IPS-15b (cell line): ENCODE results near the gene HPDL.
A peak's percentile ranks its signal among the peaks of the same experiment; 100 is the strongest.
"Not testable (repeated sequence)": the region's sequence is repeated elsewhere in the genome, so short reads cannot be mapped to it uniquely, and the experiment has no call there.

ENCODE experiments used
- H3K27me3 ChIP-seq: one replicate; pipeline ENCODE4 v1.6.1; 2013; ENCODE audit warnings: low read length; ENCODE audit not compliant: control insufficient read depth, insufficient read depth
- H3K36me3 ChIP-seq: one replicate; pipeline ENCODE4 v1.6.1; 2013; ENCODE audit warnings: low read length; ENCODE audit not compliant: control insufficient read depth, insufficient read depth
- H3K4me1 ChIP-seq: one replicate; pipeline ENCODE4 v1.6.1; 2013; ENCODE audit warnings: mild to moderate bottlenecking, low read length; ENCODE audit not compliant: control insufficient read depth, insufficient read depth
- H3K4me3 ChIP-seq: one replicate; pipeline ENCODE4 v1.5.1; 2013; ENCODE audit warnings: low read depth, low read length
- H3K9ac ChIP-seq: one replicate; pipeline ENCODE4 v1.6.1; 2013; ENCODE audit warnings: low read depth, mild to moderate bottlenecking, low read length
- H3K9me3 ChIP-seq: one replicate; pipeline ENCODE4 v1.6.1; 2013; ENCODE audit warnings: mild to moderate bottlenecking, low read length; ENCODE audit not compliant: control insufficient read depth, insufficient read depth

Gene HPDL

GRCh38 chr1:45359882-45360513, 33.3 kb downstream of the HPDL start:
- H3K36me3 ChIP-seq, result no peaks in the 10 kb centered on the region
- peaks cover 8% of the 10 kb centered on the region for H3K4me1 ChIP-seq
- H3K27me3 ChIP-seq, result no peaks in the 10 kb centered on the region
- peak overlapping the region; percentile 9 for H3K9ac ChIP-seq
- no peaks in the 10 kb centered on the region for H3K9me3 ChIP-seq
- no peak overlapping the region for H3K4me3 ChIP-seq

DNA sequence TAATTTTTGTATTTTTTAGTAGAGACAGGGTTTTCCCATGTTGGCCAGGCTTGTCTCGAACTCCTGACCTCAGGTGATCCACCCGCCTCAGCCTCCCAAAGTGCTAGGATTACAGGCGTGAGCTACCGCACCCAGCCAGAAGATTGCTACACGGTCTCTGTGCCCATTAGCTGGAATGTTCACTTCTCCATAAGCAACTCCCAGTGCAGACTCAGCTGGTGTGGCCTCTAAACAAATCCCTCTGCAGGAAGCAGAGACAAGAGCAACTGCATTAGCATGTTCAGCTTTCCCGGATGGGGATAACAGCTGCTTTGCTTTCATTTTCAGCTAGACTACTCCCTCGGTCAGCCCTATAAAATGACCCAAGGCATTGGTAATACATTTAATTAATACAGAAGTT, 34.3 kb downstream of the HPDL start:
- H3K9ac ChIP-seq, H3K9me3 ChIP-seq, H3K36me3 ChIP-seq, H3K27me3 ChIP-seq, H3K4me1 ChIP-seq, H3K4me3 ChIP-seq: not testable (repeated sequence)

- Histone ChIP-seq H3K9me3 (no peaks in the 10 kb centered on the region), H3K4me1 (peaks cover 8% of the 10 kb centered on the region), H3K9ac (no peak overlapping the region), H3K27me3 (no peaks in the 10 kb centered on the region), H3K4me3 (no peak overlapping the region), H3K36me3 (no peaks in the 10 kb centered on the region)
These were observed 37.6 kb downstream of the HPDL start for GRCh38 chr1:45364294-45364693.

- Histone ChIP-seq H3K4me1 (peaks cover 6% of the 10 kb centered on the region), H3K4me3 (no peak overlapping the region)
These were observed 38.4 kb downstream of the HPDL start for GRCh38 chr1:45365051-45365450.

GRCh38 chr1:45370575-45370974, 43.9 kb downstream of the HPDL start:
- Histone ChIP-seq H3K9ac (no peak overlapping the region), H3K27me3 (no peaks in the 10 kb centered on the region), H3K4me1 (no peaks in the 10 kb centered on the region), H3K9me3 (no peaks in the 10 kb centered on the region), H3K4me3 (no peak overlapping the region), H3K36me3 (no peaks in the 10 kb centered on the region)

More at GRCh38 chr1:45365051-45365450, 38.4 kb downstream of the HPDL start:
- Histone ChIP-seq H3K9ac (no peak overlapping the region), H3K9me3 (no peaks in the 10 kb centered on the region), H3K36me3 (no peaks in the 10 kb centered on the region), H3K27me3 (no peaks in the 10 kb centered on the region)

DNA sequence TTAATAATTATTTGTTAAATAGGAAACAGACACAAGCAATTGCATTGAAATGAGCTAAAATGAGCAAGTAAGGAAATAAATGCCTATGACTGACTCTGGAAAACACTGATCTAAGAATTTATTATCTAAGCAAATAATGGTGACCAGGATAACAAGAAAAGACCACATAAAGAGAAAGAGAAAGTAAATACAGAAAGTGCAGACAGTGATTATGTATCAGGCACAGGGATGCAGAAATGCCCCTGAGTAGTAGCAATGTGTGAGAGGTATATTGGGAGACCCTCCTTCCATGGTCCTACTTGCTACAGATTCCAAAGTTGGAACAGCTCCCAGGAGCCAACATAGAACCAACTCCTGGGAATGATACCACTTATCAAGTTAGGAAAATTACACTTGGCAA, 46.9 kb downstream of the HPDL start:
- H3K36me3 ChIP-seq, result no peaks in the 10 kb centered on the region
- no peaks in the 10 kb centered on the region for H3K9me3 ChIP-seq
- H3K4me3 ChIP-seq, result no peak overlapping the region
- no peaks in the 10 kb centered on the region for H3K4me1 ChIP-seq
- no peak overlapping the region for H3K9ac ChIP-seq
- no peaks in the 10 kb centered on the region for H3K27me3 ChIP-seq

DNA sequence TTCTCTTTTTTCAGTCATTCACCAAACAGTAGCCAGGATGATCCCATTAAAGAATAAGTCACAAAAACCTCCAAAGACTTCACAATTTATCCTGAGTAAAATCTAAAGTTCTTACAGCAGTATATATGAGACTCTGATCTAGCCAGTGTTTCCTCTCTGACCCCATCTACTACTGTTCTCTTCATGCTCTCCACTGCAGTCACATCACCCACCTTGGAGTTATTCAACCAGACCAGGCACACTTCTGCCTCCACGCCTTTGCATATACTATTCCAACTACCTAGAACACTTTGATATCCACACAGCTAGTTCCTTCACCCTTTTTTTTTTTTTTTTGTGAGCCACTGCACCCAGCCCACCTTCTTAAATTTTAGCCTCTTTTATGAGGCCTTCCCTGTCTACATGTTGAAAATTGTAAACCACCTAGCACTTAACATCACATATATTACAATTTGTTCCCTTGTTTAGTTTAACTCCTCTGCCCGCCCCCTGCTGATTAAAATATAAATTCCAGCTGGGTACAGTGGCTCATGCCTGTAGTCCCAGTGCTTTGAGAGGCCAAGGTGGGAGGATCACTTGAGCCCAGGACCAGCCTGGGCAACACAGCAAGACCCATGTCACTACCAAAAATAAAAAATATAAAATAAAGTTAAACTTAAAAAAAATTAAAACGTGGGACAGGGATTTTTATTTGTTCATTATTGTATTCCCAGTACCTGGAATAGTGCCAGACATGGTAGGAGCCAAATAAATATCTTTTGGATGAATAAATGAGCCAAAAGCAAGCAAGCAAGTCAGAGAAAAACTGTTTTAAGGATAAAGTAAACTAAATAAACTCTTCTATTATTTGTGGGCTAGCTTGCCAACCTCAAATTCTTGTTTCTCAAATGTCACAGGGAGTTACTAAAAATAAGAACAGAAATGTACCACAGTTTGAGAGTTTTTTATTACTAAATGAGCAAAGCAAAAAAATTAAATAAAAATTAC, 48.7 kb downstream of the HPDL start:
- Histone ChIP-seq H3K27me3 (no peaks in the 10 kb centered on the region), H3K4me1 (no peaks in the 10 kb centered on the region), H3K9ac (no peak overlapping the region), H3K36me3 (no peaks in the 10 kb centered on the region), H3K9me3 (no peaks in the 10 kb centered on the region), H3K4me3 (no peak overlapping the region)

DNA sequence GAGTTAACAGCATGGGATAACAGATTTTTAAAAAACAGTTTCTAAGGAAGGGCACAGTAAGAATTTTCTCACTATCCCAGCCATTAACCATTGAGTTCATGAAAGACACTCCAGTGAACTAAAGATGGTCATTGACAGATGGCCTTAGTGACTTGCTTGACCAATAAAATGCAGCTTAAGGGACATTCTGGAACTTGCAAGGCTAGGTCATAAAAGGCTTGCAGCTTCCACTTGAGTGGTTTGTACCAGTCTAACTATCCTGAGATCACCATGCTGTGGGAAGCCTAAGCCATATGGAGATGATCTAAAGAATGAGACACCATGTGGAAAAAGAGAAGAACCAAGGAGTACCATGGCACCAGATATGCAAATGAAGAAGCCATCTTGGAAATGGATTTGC, 51.5 kb downstream of the HPDL start:
- Histone ChIP-seq H3K4me1 (no peaks in the 10 kb centered on the region), H3K9me3 (no peaks in the 10 kb centered on the region), H3K36me3 (no peaks in the 10 kb centered on the region), H3K9ac (no peak overlapping the region), H3K4me3 (no peak overlapping the region), H3K27me3 (no peaks in the 10 kb centered on the region)
